Kidney glomerular epithelial cell (primary cell): Measurements from ENCODE around the gene TMX2.
"Not testable (repeated sequence)": the region's sequence is repeated elsewhere in the genome, so short reads cannot be mapped to it uniquely, and the experiment has no call there.

Experiments
- DNase-seq: peaks from one replicate; lab custom pipeline; 2025; lab: John Stamatoyannopoulos, UW

TMX2 gene

DNA sequence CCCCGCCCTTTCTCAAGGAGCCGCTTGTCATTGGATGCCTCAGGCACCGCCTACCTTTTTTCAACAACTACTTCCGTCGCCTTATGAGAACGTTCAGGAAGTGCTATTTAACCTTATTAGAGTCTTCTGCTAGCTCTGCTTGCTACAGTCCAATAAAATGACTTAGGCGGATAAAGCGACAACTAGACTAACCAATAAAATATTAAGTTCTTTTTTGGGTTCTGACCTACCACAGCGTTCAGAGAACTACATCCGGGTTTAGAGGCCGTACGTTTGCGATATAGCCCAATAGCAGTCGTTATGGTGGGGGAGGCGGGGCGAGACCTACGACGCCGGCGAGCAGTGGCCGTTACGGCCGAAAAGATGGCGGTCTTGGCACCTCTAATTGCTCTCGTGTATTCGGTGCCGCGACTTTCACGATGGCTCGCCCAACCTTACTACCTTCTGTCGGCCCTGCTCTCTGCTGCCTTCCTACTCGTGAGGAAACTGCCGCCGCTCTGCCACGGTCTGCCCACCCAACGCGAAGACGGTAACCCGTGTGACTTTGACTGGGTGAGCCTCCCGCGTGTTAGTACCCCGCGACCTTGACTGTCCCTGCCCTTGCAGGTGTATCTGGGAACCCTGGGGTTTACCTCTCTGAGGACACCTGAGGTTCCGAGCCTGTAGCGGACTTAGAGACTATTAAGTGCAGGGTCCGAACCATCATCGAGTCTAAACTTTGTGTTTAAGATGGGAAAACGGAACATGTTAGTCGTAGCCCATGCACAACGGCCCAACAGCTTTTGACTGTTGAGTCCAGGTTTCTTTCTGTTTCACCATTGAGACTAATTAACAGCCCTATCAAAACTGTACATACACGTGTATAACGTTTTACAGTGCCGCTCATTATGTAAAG, at the start of gene TMX2:
TSS of gene TMX2 (plus strand) at position 338 of the 895 bp plus-strand sequence. CDS start at position 364, 26 bp downstream.
- DNase-seq, result peak; percentile 99

DNA sequence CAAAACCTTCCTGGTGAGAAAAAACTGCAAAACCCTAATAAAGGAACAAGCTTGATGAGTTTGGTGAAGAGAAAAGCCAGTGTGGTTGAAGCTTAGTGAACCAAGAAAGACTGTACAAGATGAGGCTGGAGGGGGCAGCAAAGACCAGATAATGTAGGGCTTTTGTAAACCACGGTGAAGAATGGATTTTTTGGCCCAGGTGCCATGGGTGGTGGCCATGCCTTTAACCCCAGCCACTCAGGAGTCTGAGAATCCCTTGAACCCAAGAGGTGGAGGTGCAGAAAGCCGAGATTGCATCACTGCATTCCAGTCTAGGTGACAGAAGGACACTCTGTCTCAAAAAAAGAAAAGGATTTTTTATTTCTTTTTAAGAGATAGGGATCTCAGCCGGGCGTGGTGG, 49.5 kb upstream of the TMX2 start:
- no peak for DNase-seq

DNA sequence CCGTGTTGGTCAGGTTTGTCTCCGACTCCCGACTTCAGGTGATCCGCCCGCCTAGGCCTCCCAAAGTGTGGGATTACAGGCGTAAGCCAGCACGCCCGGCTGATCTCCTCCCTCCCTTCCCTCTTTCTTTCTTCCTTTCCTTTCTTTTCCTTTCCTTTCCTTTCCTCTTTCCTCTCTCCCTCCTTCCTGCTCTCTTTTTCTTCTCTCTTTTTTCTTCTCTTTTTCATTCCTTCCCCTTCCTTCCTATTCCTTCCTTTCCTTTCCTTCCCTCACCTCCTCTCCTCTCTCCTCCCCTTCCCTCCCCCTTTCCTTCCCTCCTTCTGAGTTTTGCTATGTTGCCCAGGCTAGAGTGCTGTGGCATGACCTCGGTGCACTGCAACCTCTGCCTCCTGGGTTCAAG, 48.4 kb upstream of the TMX2 start:
- DNase-seq, result no peak

GRCh38 chr11:57667117-57667735, 45.2 kb upstream of the TMX2 start:
- DNase-seq, result peak; percentile 99

- peak; percentile 99 for DNase-seq
Measured at GRCh38 chr11:57667736-57668433, 44.5 kb upstream of the TMX2 start, which contains the start of gene ZDHHC5. ZDHHC5 (plus strand) TSS chr11:57668114; CDS start chr11:57673091, 4,977 bp downstream.

GRCh38 chr11:57668434-57668782, 44.0 kb upstream of the TMX2 start:
- DNase-seq, result no peak

- peak; percentile 63 for DNase-seq
Measured at GRCh38 chr11:57674251-57674650, 38.1 kb upstream of the TMX2 start.

DNA sequence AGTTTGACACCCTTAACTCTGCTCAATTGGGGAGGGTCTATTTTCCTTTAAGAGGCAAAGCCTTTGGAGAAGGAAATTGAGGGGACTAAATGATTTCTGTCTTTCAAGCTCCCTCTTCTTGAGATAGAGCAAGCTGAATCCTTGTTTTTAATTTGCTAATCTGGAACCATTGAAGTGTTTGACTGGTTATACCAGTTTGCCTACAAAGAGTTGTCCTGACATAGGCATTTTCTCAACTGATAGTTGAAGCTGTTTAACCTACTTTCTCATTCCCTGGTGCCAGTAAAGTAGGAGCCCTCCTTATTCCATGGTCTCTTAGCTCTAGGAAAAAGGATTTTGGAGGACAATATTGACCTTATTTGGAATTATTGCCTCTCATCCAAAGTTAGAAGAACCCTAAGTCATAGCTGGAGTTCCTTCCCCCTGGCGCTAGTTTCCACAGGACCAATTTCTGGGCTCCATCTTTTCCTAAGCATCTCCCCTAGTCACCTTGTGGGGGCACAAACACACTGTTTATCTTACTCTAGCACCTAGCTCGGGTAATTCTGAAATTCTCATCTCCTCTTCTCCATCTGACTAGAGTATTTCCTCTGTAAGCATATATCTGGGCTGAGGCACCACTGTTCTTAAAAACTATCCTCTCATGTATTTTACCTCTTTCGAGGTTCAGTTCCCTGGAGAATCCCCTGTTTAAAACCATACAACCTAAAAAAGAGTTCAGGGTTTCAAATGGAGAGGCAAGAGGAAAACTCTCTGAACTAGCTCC, 37.0 kb upstream of the TMX2 start:
- DNase-seq, result no peak

GRCh38 chr11:57679396-57679795, 33.0 kb upstream of the TMX2 start:
- DNase-seq, result no peak

GRCh38 chr11:57680552-57680874, 31.9 kb upstream of the TMX2 start:
- DNase-seq, result peak; percentile 27

- DNase-seq, result no peak
Measured at GRCh38 chr11:57681168-57681567, 31.2 kb upstream of the TMX2 start.

GRCh38 chr11:57690474-57690873, 21.9 kb upstream of the TMX2 start:
- DNase-seq, result not testable (repeated sequence)

- no peak for DNase-seq
Measured at GRCh38 chr11:57698843-57699365, 13.5 kb upstream of the TMX2 start.

GRCh38 chr11:57699813-57700212, 12.6 kb upstream of the TMX2 start:
- DNase-seq, result no peak

DNA sequence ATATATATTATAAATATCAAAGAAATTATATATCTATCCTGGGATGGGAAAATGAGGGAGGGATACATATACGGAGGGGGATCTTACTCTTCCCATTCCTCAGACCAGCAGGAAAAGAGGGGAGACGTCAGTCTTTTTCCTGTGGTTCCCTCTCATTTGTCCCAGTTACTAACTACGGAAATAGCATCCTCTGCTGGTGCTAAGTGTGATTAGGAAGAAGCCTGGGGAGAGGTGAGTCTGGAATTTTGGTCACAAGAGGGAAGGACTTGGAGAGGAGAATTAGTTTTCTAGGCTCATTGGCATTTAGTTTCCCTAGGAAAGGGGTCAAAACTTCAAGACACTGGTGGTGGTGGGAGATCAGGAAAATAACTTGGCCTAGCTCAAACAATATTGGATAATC, 12.0 kb upstream of the TMX2 start:
- no peak for DNase-seq

GRCh38 chr11:57703341-57703740, 9.1 kb upstream of the TMX2 start:
- no peak for DNase-seq

- no peak for DNase-seq
Measured at GRCh38 chr11:57704932-57705331, 7.5 kb upstream of the TMX2 start.

DNA sequence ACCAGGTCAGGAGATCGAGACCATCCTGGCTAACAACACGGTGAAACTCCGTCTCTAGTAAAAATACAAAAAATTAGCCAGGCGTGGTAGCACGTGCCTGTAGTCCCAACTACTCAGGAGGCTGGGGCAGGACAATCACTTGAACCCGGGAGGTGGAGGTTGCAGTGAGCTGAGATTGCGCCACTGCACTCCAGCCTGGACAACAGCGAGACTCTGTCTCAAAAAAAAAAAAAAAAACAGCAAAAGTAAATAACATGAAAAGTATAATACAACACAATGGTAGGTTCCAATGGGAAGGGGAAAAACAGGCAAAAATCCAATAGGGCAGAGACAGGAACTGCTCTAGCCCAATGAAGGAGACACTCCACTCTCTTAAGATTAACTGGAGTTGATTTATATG, 7.0 kb upstream of the TMX2 start:
- not testable (repeated sequence) for DNase-seq

DNA sequence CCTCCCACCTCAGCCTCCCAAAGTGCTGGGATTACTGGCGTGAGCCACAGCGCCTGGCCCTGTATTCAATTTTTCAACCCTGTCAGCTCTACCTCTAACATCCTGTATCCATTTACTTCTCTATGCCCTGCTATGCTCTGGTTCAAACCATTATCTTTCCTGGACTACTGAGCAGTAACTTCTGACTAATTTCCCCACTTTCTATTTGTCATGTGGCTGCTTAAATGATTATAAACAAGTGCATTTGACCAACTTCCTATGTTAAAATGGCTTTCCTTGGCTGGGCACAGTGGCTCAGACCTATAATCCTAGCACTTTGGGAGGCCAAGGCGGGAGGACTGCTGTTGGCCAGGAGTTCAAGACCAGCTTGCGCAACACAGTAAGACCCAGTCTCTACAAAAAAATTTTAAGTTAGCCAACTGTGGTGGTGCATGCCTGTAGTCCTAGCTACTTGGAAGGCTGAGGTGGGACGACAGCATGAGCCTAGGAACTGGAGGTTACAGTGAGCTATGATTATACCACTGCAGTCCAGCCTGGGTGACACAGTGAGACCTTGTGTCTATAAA, 2.5 kb upstream of the TMX2 start:
- no peak for DNase-seq

DNA sequence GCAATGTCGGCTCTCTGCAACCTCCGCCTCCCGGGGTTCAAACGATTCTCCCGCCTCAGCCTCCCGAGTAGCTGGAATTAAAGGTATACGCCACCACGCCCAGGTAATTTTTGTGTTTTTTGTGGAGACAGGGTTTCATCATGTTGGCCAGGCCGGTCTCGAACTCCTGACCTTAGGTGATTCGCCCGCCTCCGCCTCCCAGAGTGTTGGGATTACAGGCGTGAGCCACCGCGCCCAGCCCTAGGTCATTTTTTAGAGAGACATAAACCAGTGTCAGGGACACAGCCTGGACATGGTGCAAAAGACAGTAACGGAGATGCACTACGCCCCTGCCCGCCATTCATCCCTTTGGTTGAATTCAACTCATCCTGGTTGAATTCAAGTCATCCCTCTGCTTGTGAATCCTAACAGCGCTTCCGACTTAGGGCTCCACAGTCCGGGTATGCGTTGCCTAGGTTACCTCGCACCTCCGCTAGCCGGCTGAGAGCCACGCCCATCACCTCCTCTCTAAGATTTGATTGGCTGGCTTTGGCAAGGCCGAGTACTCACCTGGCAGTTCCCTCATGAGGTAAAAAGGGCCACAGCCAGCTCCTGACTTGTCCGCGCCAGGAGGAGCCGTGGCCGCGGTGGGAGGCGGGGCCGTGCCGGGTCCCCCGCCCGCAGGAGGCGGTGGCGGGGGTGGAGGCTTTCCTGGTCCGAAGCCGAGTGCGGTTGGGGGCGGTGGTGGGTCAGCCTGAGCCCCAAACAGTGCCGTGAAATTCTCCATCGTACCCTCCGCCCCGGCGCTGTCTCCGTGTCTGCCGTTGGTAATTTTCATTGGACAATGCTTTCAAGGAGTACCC, 758 bp upstream of the TMX2 start, which contains the start of gene MED19:
TSS of gene MED19 (minus strand) at position 802 of the 842 bp plus-strand sequence. CDS start at position 766, 36 bp downstream.
- DNase-seq, result peak; percentile 91
